Left forelimb (tissue), 1 donor: ENCODE data around the gene NEK4.
"Not testable (repeated sequence)": the region's sequence is repeated elsewhere in the genome, so short reads cannot be mapped to it uniquely, and the experiment has no call there.

ENCODE experiments used
- DNase-seq: peaks from one replicate; pipeline ENCODE4 v3.0.0-alpha.2; 2018; ENCODE audit warnings: low spot score

NEK4 gene

GRCh38 chr3:52696830-52697631 is 73.7 kb downstream of the NEK4 start:
- DNase-seq = no peak

- no peak for DNase-seq
These were observed 74.7 kb downstream of the NEK4 start for GRCh38 chr3:52695798-52696671.

GRCh38 chr3:52694528-52695189 is 76.1 kb downstream of the NEK4 start:
- no peak for DNase-seq

GRCh38 chr3:52693071-52693470 is 77.7 kb downstream of the NEK4 start:
- DNase-seq = no peak

DNA sequence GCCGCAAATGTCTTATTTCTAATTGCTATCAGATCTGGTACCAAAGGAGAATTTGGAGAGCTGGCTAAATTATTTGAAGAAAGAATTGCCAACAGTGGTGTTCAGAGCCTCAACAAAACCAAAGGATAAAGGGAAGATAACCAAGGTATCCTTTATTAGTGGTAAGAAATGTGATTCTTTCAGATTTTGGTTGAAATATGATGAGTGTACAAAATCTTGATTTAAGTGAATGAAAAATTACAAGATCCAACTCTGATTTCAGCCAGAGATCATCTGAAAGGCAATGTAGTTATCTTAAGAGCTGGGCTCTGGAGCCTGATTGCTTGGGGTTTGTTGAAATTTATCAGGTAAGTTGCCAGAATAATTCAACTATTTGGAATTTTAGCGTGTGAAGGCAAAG is 80.2 kb downstream of the NEK4 start:
- no peak for DNase-seq

GRCh38 chr3:52689151-52689550 is 81.6 kb downstream of the NEK4 start:
- no peak for DNase-seq

DNA sequence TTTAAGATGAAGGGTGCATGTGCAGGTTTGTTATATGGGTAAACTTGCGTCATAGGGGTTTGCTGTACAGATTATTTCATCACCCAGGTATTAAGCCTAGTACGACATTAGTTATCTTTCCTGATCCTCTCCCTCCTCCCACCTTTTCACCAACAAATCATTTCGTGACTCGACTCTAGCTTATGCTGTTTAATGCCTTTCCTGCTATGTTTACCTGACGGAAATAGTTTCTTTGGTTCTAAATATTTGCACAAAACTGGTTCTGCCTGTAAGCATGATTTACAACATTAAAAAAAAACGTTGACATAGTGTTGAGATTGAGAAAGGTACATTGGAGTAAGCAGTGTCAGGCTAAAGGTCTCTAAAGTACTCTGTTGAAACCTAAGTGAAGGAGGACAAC is 82.5 kb downstream of the NEK4 start:
- no peak for DNase-seq

DNA sequence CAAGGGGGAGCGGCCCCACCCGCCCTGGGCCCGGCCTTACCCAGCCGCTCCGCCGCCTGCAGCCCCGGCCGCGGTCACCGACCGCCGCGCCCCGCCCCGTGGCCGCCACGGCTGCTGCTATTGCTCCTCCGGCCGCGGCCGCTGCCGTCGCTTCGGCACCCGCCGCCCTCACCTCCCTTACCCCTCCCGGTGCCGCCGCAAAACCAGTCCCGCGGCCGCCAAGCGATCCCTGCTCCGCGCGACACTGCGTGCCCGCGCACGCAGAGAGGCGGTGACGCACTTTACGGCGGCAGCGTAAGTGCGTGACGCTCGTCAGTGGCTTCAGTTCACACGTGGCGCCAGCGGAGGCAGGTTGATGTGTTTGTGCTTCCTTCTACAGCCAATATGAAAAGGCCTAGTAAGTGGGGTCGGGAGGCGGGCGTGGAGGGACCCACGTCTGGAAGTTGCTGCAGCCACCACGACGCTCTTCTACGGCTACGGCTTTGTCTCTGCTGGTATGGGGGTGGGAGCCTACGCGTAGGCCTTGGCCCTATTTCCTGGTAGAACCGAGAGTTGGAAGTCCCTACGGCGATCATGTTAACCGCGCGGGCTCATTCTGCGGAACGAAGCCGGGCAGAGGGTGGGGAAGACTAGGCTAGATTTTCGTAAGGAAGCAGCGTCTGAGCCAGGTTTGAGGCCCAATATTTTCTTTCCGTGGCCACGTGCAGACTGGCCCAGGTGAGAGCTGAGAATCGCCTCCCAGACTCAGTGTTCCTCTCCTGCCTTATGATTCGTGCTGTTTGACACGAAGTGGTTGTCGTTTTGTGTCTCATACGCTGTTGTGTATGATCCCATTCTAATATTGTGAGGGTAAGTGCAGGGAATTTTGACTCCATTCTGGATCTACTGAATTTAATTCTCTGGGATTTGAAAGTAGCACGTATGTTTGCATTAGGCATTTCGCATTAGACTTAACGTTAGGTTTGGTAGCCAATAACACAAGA is 84.7 kb downstream of the NEK4 start, which contains the start of the genes GNL3 and PBRM1:
TSS of gene GNL3 (plus strand) at position 324 of the 983 bp plus-strand sequence. CDS start at position 385, 61 bp downstream.
TSS of gene PBRM1 (minus strand) at position 205 of the 983 bp plus-strand sequence.
- DNase-seq = peak; percentile 95

DNA sequence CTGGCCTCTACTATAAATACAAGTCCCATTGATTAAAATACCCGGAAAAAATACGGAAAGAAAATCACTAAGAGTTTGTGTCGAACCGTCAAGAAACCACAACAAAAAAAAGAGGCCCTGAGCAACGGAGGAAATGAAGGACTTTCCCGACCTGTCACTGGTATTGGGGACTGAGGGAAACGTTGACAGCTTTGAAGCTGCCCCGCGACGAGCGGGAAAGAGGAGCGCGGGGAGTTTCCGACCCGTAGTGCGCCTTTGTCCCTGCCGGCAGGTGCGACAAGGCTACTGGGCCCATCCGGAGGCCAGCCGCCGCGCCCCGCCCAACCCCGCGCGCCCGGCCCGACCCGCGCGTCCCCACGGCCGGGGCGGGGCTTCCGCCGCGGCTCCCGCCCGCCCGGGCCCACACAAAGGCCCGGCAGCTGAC is 85.4 kb downstream of the NEK4 start:
- no peak for DNase-seq

DNA sequence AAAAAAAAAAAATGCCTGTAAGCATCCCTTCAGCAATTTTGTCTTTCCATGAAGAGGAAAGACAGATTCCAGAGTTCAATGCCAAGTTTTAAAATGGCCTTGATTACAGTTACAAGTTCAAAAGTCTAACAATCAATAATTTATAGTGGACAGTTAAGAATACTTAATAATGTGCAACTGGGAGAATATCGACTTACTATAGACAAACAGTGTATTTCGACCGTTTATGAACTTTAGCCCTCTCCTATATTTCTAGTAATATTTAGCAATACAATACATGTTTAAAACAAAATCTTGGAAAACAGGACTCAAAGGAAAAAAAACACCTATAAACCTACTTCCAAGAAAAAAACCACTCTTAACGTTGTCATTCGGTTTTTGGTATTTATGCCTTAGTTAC is 86.6 kb downstream of the NEK4 start:
- no peak for DNase-seq

GRCh38 chr3:52683611-52684010 is 87.1 kb downstream of the NEK4 start:
- no peak for DNase-seq

GRCh38 chr3:52682016-52682415 is 88.7 kb downstream of the NEK4 start:
- DNase-seq = no peak

GRCh38 chr3:52681596-52681995 is 89.1 kb downstream of the NEK4 start:
- no peak for DNase-seq

GRCh38 chr3:52679811-52680210 is 90.9 kb downstream of the NEK4 start:
- DNase-seq = no peak

GRCh38 chr3:52679199-52679538 is 91.6 kb downstream of the NEK4 start:
- no peak for DNase-seq

DNA sequence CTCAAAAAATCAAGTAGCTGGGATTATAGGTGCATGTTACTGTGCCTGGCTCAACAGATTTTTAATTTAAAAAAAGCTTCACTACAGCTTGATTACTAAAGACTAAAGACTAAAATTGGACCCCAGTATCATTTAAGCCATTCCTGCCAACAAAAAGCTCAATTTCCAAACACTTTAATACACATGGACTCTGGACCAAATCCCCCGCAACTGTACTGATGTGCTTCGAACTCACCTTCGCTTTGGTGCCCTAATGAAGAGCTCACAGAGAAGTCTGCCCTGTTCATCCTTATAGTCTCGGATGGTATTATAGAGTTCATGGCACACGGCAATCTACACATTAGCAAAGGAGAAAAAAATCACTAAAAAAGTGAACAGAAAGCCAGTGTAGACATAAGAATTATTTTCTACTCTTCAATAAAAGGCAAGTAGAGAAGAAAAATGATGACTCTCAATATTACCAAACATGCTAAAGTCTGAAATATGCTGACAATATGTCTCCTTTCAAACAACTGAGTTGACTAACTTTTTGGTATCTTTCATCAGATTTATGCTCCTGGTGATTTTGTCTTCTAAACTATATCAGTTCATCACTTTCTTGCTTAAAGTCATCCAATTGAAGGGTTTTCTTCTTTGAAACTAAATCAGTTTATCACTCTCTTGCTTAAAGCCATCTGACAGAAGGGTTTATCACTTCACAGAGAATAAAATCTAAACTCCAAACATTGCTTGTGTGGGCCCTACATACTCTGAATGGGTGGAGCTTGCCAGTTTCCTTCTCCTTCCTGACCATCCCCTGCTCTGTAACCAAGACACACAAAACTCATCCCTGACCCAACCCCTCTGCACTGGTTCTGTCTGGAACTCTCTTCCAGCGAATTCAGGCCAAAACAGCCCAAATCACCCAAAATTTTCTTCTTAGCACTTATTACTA is 92.2 kb downstream of the NEK4 start:
- no peak for DNase-seq

GRCh38 chr3:52676201-52676600 is 94.5 kb downstream of the NEK4 start:
- DNase-seq = not testable (repeated sequence)

GRCh38 chr3:52671676-52672075 is 99.1 kb downstream of the NEK4 start:
- DNase-seq = no peak

DNA sequence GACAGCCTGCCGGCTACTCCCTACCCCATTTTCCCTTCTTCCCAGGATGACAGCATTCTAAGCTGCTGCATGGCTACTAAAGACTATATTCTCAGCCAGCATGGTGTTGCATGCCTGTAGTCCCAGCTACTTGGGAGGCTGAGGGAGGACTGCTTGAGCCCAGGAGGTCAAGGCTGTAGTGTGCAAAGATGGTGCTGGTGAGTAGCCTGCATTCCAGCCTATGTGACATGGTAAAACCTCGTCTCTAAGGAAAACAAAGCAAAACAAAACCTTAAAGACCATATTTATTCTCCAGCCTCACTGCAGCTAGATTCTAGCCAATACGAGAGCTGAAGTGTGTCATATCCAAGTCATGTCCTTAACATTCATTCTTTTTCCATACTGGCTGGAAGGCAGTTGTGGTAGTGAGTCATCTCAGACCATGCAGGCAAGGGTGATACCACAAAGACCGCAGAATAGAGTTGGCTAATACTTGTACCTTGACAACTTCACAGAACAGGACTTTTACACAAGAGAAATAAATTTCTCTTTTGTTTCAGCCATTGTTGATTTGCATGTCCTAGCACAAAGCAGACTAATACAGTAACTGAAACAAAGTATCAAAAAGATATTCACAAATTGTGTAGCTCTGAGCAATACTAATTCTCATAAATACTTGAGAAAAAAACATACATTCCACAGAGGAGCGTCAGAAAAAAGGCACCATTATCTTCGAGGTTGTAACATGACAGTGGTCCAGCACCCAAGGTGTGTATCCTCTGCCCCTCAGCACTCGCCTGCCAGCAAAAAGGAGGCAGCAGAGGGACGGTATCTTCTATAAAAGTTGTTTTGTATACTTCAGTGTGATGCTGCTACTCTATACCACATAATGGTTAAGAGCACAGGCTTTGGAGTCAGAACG is 99.9 kb downstream of the NEK4 start:
- no peak for DNase-seq
